ENCODE data around the gene PHLDB2. TPM values are rescaled to one million over a fixed set of nuclear protein-coding genes. Genes with fewer than 3 reads are reported as not detected.

Gene PHLDB2
- total RNA-seq, 1 experiment from 2014 or later, result 60.5 TPM

- no TSS peak for BruUV-seq (replicated peaks)
- no peak overlapping the region for H3K4me3 Mint-ChIP-seq (ENCODE audit: unreplicated experiment)
- POLR2A ChIA-PET, result no interaction called here
- Histone ChIP-seq H3K27me3 (replicated peaks; ENCODE audit: control insufficient read depth, insufficient read depth, low read length) (no peaks in the 10 kb centered on the region), H3K9me3 (no peaks in the 10 kb centered on the region), H3K36me3 (ENCODE audit: control insufficient read depth, insufficient read depth, low read length) (peaks cover 2% of the 10 kb centered on the region; the same call in 1 of the 2 replicates), H3K4me3 (ENCODE audit: low read depth, low read length) (no peak overlapping the region), H3K4me1 (no peaks in the 10 kb centered on the region)
- H3K36me3 Mint-ChIP-seq (ENCODE audit: insufficient read depth, unreplicated experiment), result peaks cover 7% of the 10 kb centered on the region
- H3K9me3 Mint-ChIP-seq (ENCODE audit: unreplicated experiment), result no peaks in the 10 kb centered on the region
- no peaks in the 10 kb centered on the region for H3K4me1 Mint-ChIP-seq (ENCODE audit: low read depth, unreplicated experiment)
- no peak overlapping the region for H3K27ac Mint-ChIP-seq (ENCODE audit: unreplicated experiment)
- intact Hi-C loops (cut with micrococcal nuclease; ENCODE audit: unreplicated experiment), result no loop called here
- no peaks in the 10 kb centered on the region for H3K27me3 Mint-ChIP-seq (ENCODE audit: insufficient read depth, unreplicated experiment)
- CTCF ChIA-PET, result no interaction called here
- no peak for DNase-seq
- TF ChIP-seq CTCF (IDR thresholded peaks at IDR 0.05; ENCODE audit: insufficient read depth in 1 of 2, low read depth in 1 of 2, low read length in 1 of 2, severe bottlenecking in 1 of 2, unreplicated experiment in 1 of 2), result no peak
Observed at GRCh38 chr3:111956449-111956848, 97.4 kb downstream of the PHLDB2 start.

- Mint-ChIP-seq H3K4me3 (ENCODE audit: unreplicated experiment) (no peak overlapping the region), H3K4me1 (ENCODE audit: low read depth, unreplicated experiment) (no peaks in the 10 kb centered on the region), H3K27ac (ENCODE audit: unreplicated experiment) (no peak overlapping the region), H3K9me3 (ENCODE audit: unreplicated experiment) (no peaks in the 10 kb centered on the region), H3K36me3 (ENCODE audit: insufficient read depth, unreplicated experiment) (peaks cover 14% of the 10 kb centered on the region), H3K27me3 (ENCODE audit: insufficient read depth, unreplicated experiment) (no peaks in the 10 kb centered on the region)
- no peaks in the 10 kb centered on the region for H3K27me3 ChIP-seq (replicated peaks; ENCODE audit: control insufficient read depth, insufficient read depth, low read length)
- TF ChIP-seq CTCF (IDR thresholded peaks at IDR 0.05; ENCODE audit: insufficient read depth in 1 of 2, low read depth in 1 of 2, low read length in 1 of 2, severe bottlenecking in 1 of 2, unreplicated experiment in 1 of 2), result no peak
- no peak overlapping the region for H3K4me3 ChIP-seq (ENCODE audit: low read depth, low read length)
- H3K4me1 ChIP-seq, result no peaks in the 10 kb centered on the region
- no peak for DNase-seq
- H3K9me3 ChIP-seq, result no peaks in the 10 kb centered on the region
- POLR2A ChIA-PET, result no interaction called here
- H3K36me3 ChIP-seq (ENCODE audit: control insufficient read depth, insufficient read depth, low read length), result peaks cover 2% of the 10 kb centered on the region; the same call in 1 of the 2 replicates
- CTCF ChIA-PET, result no interaction called here
- intact Hi-C loops (cut with micrococcal nuclease; ENCODE audit: unreplicated experiment), result no loop called here
- BruUV-seq (replicated peaks), result no TSS peak
Observed at GRCh38 chr3:111956995-111957734, 98.1 kb downstream of the PHLDB2 start.

- no peaks in the 10 kb centered on the region; the same call in 1 of the 2 replicates for H3K36me3 ChIP-seq (ENCODE audit: control insufficient read depth, insufficient read depth, low read length)
- H3K36me3 Mint-ChIP-seq (ENCODE audit: insufficient read depth, unreplicated experiment), result peaks cover 43% of the 10 kb centered on the region
- H3K27ac Mint-ChIP-seq (ENCODE audit: unreplicated experiment), result no peak overlapping the region
Observed at GRCh38 chr3:111961461-111962164, 102.5 kb downstream of the PHLDB2 start.

More at GRCh38 chr3:111961461-111962164, 102.5 kb downstream of the PHLDB2 start:
- BruUV-seq (replicated peaks), result no TSS peak
- intact Hi-C loops (cut with micrococcal nuclease; ENCODE audit: unreplicated experiment), result no loop called here
- Mint-ChIP-seq H3K4me3 (ENCODE audit: unreplicated experiment) (no peak overlapping the region), H3K9me3 (ENCODE audit: unreplicated experiment) (no peaks in the 10 kb centered on the region), H3K4me1 (ENCODE audit: low read depth, unreplicated experiment) (no peaks in the 10 kb centered on the region), H3K27me3 (ENCODE audit: insufficient read depth, unreplicated experiment) (no peaks in the 10 kb centered on the region)
- Histone ChIP-seq H3K4me3 (ENCODE audit: low read depth, low read length) (no peak overlapping the region), H3K4me1 (no peaks in the 10 kb centered on the region), H3K9me3 (no peaks in the 10 kb centered on the region), H3K27me3 (replicated peaks; ENCODE audit: control insufficient read depth, insufficient read depth, low read length) (no peaks in the 10 kb centered on the region)
- TF ChIP-seq CTCF (IDR thresholded peaks at IDR 0.05; ENCODE audit: insufficient read depth in 1 of 2, low read depth in 1 of 2, low read length in 1 of 2, severe bottlenecking in 1 of 2, unreplicated experiment in 1 of 2), result no peak
- no peak for DNase-seq
- POLR2A ChIA-PET, result no interaction called here
- CTCF ChIA-PET, result interaction anchor here (0.6 to 1.2 kb wide), 3 partner anchors 17 to 293 kb away, joined by 3 to 4 read pairs (median 4); partner anchors contain the start of gene ABHD10

All from Caco-2 (cell line).